Activated T-cell treated with anti-CD3 and anti-CD28 coated beads, Interleukin-2, amount 50 U/mL, for 48 hours (primary cell): ENCODE measurements around the gene NUDC.
A peak's percentile ranks its signal among the peaks of the same experiment; 100 is the strongest.

Experiments
- DNase-seq, 2 experiments: peaks; one replicate each; pipeline ENCODE4 v3.0.0-alpha.2; 2020

The NUDC gene

DNA sequence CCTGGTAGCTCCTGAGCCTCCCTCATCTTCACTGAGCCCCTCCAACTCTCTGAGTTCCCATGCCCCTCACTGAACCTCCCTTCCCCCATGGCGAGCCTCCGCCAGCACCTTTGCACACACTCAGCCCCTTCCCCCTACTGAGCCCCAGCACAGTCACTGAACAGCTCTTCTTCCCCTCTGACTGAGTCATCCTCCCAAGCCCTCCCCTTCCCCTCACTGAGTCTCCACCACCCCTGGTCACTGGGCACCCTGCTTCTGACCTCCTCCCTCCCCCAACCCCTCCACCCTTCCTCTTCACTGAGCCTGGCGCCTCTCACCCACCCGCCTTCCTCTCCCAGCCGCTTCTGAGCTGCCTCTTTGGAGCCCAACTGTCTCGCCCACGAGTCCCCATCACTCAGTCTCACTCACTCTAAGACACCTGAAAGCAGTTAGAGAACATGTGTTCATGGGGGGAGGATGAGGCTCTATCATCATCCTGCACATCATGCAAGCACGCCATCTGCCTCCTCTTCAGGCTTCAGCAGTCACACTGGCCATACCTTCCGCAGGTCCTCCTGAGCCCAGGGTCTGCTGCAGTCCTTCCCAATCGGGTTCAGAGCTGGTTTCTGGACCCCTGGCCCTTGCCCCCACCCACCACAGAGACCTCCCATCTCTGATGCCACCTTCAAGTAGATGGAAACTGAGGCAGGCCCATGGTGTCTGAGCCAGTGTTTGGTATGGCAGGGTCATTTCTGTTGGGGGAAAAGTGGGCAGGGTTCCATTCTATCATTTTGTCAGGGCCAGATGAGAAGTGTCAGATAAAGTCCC, 70.0 kb downstream of the NUDC start:
- DNase-seq: peak; percentile 43 to 54

DNA sequence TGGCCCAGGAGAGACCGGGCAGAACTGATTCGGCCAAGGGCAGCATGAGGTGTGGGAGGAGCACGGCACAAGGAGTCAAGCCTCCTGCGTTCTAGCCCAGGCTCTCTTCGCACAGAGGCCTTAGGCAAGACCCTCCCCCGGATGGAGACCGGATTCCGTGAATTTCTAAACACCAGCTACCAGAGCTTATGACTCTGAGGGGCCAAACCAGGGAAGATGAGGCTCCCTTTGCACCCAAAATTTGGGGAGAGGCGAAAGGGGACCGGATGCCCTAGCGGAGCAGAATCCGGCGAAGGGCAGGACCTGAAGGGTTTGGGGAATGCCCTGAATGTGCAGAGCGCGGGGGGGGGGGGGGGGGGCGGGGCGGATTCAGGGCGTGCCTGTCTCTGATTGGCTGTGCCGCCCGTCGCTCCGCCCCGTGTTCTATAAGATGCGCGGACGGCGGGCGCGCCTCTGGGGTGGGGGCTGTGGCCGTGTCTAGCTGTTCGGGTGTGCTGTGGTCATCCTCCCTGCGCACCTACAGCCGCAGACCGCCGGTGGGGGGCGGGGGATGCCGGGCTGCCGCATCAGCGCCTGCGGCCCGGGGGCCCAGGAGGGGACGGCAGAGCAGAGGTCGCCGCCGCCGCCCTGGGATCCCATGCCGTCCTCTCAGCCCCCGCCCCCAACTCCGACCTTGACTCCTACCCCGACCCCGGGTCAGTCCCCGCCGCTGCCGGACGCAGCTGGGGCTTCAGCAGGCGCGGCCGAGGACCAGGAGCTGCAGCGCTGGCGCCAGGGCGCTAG, 71.9 kb downstream of the NUDC start, which contains the start of gene TRNP1:
Gene TRNP1, plus strand, starts transcription at position 456 of the 783 bp plus-strand sequence. Its CDS starts 95 bp downstream, at position 551.
- DNase-seq: peak; percentile 83 to 85

DNA sequence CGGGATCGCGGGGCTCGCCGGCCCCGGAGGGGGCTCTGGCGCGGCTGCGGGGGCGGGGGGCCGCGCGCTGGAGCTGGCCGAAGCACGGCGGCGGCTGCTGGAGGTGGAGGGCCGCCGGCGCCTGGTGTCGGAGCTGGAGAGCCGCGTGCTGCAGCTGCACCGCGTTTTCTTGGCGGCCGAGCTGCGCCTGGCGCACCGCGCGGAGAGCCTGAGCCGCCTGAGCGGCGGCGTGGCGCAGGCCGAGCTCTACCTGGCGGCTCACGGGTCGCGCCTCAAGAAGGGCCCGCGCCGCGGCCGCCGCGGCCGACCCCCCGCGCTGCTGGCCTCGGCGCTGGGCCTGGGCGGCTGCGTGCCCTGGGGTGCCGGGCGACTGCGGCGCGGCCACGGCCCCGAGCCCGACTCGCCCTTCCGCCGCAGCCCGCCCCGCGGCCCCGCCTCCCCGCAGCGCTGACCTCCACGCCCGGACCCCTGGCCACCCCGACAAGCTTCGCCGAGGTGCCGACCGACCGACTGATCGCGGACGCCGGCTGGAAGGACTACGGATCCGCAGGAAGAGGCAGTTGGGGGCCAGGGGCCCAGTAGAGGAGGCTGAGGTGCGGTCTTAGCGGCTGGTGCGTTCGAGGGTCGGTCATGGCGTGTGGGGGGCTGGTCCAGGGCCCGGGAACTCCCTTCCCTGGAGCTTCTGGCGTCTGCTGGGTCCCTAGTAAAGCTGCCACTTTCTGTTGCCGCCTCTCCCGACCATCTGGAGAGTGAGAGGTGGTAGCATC, 72.7 kb downstream of the NUDC start:
- DNase-seq: peak; percentile 35 to 60

DNA sequence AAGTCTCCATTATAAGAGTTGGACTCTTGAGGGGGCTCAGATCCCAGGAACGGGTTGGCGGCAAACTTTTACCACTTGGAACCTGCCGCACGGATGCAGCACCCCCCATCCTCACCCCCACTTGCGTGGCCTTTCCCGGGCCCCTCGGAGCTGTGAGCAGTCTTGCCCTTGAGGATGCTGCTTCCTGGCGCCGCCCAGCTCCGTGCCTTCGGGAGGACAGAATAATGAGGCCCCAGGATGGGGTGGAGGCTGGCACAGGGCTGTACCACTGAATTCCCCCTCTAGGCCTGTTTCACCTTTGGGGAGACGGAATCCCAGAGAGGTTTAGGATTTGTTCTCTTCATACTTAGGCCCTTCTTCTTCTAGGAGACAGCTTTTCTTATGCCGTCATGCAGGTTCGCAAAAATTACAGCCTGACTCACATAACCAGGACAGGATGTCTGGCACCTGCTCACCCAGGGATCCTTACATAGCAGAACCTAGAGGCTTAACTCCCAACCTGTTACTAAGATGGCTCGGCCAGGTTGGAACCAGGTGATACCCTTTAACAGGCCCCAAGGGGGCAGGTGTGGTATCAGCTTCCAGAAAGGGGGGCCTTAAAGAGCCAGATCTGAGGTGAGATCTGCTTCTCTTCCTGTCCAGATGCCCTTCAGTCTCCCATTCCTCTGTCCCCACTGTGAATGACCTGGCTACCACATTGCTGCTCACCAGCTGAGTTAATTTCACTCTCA, 73.4 kb downstream of the NUDC start:
- DNase-seq: no peak

DNA sequence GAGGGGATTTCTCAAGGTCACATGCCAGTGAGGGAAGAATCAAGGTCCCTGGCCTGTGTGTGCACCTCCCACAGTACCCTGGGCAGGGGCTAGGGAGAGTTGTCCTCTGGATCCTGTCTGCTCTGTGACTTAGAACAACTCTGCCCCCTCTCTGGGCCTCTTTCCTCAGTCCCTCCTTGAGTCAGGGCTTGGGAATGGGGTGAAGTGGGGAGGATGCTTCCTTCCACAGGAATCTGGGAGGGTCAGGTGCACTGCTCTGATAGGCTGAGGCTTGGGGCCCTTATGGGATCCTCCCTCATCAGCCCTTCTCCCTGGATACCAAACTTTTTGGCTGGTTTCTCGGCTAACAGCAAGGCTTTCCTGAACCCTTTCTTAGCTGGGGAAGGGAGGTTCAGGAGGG, 74.5 kb downstream of the NUDC start:
- no peak for DNase-seq
